Nasal cavity respiratory epithelium epithelial cell of viscerocranial mucosa (primary cell): ENCODE data around the gene DOCK10. TPM values are rescaled to one million over a fixed set of nuclear protein-coding genes. Genes with fewer than 3 reads are reported as not detected.

Source experiments
- total RNA-seq: library from RNA; depleted of rRNA; stranded (reverse); fragments of >200 nt; gene quantifications from 2 replicates; pipeline ENCODE4 v1.2.3, GENCODE V29; 2014

Gene DOCK10
- under 0.01 and 0.14 TPM in 2 replicates for total RNA-seq

DNA sequence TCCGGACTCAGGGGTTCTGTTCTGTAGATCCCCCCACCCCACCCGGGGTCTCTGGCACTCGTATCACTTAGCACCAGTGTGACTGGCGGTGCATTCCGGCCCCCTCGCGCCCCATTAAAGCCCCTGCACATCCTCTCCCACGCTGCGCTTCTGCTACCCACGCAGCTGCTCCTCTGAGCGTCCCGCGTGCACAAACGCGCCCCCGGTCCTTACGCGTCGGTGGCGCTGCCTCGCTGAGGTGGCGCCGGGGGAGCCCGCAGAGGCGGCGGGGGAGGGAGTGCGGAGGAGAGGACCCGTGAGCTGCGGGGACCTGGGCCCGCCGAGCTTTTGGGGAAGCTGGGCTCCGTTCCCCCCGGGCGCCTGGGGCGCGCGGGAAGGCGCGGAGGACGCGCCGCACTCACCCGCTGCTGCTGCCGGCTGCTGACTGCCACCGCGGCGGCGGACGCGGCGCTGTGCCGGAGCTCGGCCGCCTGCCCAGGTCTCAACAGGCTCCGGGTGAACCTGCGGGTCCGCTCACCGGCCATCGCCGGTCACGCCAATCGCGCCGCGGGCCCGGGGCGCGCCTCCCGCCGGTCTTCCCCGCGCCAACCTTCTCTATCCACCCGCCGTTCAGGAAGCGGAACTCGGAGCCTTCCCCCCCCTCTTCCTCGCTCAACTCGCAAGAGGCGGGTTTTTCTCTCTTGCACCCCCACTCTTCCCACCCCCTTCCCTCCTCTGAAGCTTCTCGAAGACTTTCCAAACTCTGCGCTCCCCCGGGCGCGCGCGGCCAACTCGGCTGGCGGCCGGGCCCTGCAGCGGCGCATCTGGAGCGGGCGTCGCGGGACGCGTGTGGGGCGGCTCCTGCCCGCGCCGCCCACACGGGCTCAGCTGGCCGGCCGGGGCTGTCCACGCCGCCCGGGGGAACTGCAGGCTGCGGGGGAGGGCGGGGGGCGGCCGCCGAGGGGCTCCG lies at the start of gene DOCK10:
TSS of gene DOCK10 (minus strand) at position 618 of the 949 bp plus-strand sequence. CDS start at position 524, 94 bp downstream.

GRCh38 chr2:224716201-224716600 lies 326.1 kb downstream of the DOCK10 start, which contains the start of gene CCDC195:
Gene CCDC195 (minus strand): TSS chr2:224716365. CDS start chr2:224716365, 0 bp downstream.

